Right hindlimb (tissue), 1 donor: ENCODE results near the gene SIK3.
"Not testable (repeated sequence)": the region's sequence is repeated elsewhere in the genome, so short reads cannot be mapped to it uniquely, and the experiment has no call there.

Experiments
- DNase-seq: peaks from one replicate; pipeline ENCODE4 v3.0.0-alpha.2; 2018

The SIK3 gene

GRCh38 chr11:116811194-116811593, 287.0 kb downstream of the SIK3 start:
- DNase-seq = no peak

- no peak for DNase-seq
Observed at GRCh38 chr11:116808262-116809175, 289.7 kb downstream of the SIK3 start.

- DNase-seq = no peak
Observed at GRCh38 chr11:116807601-116808261, 290.5 kb downstream of the SIK3 start.

- no peak for DNase-seq
Observed at GRCh38 chr11:116804001-116804400, 294.2 kb downstream of the SIK3 start.

- DNase-seq = not testable (repeated sequence)
Observed at GRCh38 chr11:116801662-116802061, 296.6 kb downstream of the SIK3 start.

- no peak for DNase-seq
Observed at GRCh38 chr11:116800610-116801009, 297.6 kb downstream of the SIK3 start.

GRCh38 chr11:116798368-116798767, 299.9 kb downstream of the SIK3 start:
- DNase-seq = no peak

- DNase-seq = no peak
Observed at GRCh38 chr11:116797816-116798215, 300.4 kb downstream of the SIK3 start.

- no peak for DNase-seq
Observed at GRCh38 chr11:116796548-116796947, 301.7 kb downstream of the SIK3 start.

- DNase-seq = no peak
Observed at GRCh38 chr11:116794851-116795250, 303.4 kb downstream of the SIK3 start.

- DNase-seq = no peak
Observed at GRCh38 chr11:116793772-116794097, 304.5 kb downstream of the SIK3 start.
